ENCODE results near the gene KLRG1.

KLRG1 gene

DNA sequence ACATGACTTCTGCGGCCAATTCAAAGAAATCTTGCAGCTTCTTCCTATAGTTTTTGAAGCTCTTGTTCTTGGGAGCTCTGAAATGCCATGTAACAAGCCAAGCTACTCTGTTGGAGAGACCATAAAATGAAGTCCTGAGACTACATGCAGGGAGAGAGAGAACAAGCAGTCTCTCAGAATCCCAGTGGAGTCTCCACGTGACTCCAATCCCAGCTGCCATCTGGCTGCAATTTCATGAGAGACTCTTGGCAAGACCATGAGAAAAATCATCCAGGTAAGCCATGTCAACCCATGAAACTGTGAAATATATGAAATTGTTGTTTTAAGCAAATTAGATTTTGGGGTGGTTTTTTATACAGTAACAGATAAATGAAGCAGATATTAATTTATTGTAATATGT is 54.4 kb downstream of the KLRG1 start:
- no peak for DNase-seq

DNA sequence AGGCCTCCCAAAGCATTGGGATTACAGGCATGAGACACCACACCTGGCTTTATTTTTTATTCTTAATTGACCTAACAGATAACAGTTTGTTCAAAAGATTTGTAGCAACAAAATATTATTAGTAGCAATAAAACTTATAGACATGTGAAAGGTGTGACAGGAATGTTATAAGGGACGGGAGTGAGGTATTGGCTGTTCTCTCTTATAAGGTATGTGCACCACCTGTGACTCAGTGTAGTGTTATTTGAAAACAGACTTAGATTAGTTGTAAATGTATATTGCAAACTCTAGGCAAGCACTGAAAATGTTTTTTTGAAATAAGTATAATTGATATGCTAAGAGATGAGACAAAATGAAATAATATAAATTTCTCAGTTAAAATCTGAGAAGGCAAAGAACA is 57.8 kb downstream of the KLRG1 start:
- DNase-seq, result no peak

DNA sequence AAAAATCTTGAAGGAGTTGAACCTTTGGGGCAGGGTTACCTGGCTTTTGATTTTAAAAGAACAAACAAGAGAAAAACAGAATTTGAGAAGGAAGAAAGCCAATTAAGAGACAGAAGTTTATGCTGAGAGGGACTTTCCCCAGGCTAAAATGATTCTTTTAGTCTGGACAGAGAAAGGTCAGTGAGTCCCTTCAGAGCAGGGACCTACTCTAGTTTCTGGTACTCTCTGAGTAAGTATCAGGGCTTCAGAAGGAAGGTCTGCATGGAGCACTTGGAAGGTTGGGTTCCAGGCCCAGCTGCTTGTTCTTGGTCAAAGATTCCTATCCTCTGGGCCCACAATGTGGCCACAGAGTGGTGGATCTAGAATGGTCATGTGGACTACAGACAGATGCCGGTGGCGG is 59.6 kb downstream of the KLRG1 start:
- DNase-seq, result no peak

DNA sequence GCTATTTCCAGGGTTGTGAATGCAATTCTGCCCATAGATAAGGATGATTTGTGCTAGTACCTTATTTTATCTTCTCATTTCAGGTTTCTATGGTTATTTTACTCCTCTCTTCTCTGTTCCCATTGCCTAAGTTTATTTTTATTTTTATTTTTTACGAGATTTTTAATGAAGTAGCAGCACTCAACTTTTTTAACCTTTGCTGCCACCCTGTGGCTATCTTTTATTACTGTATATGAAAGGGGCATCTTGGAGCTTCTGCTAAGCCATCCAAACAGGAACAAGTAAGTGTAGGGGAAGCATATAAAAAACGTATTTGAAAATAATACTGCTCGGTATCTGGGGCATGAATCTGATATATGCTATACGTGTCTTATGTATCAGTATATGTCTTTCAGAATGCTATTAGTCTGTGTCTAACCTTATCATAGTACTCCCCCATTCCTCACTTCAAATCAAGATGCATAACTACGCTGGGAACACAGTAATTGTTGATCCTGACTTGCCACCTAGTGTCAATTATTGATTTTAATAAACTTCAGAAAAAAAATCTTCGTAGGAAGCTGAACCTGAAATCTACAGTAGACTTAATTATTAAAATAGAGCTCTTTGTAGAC is 60.3 kb downstream of the KLRG1 start:
- DNase-seq, result peak; percentile 34

DNA sequence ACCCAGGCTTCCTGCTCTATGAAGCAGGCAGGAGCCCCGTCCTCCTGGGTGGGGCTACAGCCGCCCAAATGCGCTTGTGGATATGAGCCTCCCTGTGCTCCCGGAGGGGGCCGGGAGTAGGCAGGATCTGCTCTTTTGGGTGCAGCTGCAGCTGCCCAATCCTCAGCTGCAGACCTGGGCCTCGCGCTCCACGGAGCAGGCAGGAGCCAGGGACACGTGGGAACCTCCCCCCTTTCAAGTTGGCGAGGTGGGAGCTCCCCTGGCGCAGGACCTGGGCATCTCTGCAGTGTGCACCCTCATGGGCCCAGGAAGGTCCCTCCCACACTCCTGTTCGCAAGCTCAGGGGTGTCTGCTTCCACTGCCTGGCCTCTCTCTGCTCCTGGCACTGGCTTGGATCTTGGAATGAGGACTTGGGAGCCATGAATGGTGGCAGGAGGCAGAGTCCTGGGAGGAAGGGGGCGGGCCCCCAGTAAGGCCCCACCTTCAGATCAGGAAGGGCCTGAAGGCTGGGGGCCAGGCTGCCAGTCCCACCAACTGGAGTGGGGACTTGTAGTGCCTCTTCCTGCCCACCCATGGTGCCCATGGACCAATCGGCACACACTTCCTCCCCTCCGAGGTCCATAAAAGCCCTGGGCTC is 61.3 kb downstream of the KLRG1 start:
- no peak for DNase-seq

DNA sequence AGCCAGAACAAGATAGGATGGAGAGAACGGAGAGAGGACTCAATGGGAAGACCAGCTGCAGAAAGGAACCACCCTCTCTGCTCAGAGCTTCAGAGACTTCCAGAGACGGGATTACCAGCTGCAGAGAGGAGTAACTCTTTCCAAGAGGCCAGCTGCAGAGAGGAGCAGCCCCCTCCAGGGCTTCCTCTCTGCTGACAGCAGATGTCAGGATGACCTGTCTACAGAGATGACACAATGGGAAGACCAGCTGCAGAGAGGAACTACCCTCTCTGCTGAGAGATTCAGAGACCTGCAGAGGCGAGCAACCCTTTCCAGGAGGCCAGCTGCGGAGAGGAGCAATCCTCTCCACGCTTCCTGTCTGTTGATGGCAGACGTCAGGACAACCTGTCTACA is 61.8 kb downstream of the KLRG1 start:
- DNase-seq, result no peak

DNA sequence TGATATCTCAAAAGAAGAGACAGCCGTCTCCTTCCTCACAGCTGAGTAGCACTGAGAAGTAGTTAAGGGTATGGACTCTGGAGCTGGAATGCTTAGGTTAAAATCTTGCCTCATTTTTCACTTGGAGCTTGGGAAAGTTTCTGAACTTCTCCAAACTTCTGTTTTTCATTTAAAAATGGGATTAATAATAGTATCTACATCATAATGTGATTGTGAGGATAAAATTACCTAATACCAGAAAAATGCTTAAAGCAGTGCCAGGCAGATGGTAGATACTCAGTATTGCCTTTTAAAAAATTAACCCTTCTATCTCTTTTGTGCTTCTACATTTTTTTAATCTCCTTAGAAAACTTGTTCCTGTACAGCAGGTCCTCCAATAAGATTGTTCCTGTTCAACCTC is 63.3 kb downstream of the KLRG1 start:
- DNase-seq, result no peak
